ENCODE results near the gene TMC6. TPM values are rescaled to one million over a fixed set of nuclear protein-coding genes. Genes with fewer than 3 reads are reported as not detected.

TMC6 gene
- total and polyA plus RNA-seq, 2 of the 13 experiments (the other 11 are each of a cell fraction or from before 2014, with no cell fraction given), result 48.4 to 99.1 TPM

DNA sequence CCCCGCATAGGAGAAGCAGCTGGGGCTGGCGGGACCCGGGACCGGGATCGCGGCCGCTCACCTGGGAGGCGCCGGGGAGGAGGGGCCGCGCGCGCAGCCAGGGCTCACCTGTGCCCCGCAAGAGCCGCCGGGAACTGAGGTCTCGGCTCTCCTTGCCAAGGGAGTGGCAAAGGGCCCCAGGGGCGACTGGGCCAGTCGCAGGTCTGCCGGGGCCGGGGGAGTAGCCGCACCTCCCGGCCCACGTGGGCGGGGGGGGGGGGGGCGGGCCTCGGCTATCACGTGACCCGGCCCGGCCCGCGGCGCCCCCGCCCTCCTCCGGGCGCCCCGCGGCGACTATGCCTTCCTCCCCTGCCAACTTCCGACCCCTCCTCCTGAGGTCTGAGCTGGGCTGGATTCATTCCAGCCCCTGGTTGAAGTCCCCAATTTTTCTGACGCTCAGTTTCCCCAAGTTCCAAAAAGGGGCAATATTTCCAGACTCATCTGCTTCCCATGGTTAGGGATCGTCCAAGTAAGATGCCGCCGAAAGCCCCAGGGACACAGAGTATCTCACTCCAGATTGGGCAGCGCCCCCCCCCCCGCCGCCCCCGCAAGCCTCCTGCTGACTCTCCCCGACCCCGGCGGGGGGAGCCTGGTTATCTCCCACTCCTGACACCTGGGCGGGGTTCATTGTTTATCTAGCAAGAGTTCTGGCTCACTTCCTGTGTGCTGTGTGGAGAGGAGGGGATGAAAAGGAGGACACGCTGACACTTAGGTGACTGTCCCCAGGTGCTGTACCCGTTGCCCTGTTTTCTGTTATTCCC is at the start of gene TMC6 (continued):
- TF ChIP-seq, protein P1, sequence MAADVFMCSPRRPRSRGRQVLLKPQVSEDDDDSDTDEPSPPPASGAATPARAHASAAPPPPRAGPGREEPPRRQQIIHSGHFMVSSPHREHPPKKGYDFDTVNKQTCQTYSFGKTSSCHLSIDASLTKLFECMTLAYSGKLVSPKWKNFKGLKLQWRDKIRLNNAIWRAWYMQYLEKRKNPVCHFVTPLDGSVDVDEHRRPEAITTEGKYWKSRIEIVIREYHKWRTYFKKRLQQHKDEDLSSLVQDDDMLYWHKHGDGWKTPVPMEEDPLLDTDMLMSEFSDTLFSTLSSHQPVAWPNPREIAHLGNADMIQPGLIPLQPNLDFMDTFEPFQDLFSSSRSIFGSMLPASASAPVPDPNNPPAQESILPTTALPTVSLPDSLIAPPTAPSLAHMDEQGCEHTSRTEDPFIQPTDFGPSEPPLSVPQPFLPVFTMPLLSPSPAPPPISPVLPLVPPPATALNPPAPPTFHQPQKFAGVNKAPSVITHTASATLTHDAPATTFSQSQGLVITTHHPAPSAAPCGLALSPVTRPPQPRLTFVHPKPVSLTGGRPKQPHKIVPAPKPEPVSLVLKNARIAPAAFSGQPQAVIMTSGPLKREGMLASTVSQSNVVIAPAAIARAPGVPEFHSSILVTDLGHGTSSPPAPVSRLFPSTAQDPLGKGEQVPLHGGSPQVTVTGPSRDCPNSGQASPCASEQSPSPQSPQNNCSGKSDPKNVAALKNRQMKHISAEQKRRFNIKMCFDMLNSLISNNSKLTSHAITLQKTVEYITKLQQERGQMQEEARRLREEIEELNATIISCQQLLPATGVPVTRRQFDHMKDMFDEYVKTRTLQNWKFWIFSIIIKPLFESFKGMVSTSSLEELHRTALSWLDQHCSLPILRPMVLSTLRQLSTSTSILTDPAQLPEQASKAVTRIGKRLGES (CRISPR knock-in tag; IDR thresholded peaks at IDR 0.05; ENCODE audit: borderline replicate concordance), result no peak
- TF ChIP-seq TFAP4 (IDR thresholded peaks at IDR 0.05; ENCODE audit: borderline replicate concordance, low read depth), result peak; percentile 51; the same call in 1 of the 2 replicates
- TF ChIP-seq CBX1 (IDR thresholded peaks at IDR 0.05; ENCODE audit: low read depth), result peak; percentile 51
- TF ChIP-seq MED13 (CRISPR knock-in tag; IDR thresholded peaks at IDR 0.05), result no peak
- no peak for TF ChIP-seq ZNF7 (CRISPR knock-in tag; IDR thresholded peaks at IDR 0.05)
- no peak for TF ChIP-seq NFE2L2 (IDR thresholded peaks at IDR 0.05; ENCODE audit: low read length)
- TF ChIP-seq KLF16 (CRISPR knock-in tag; IDR thresholded peaks at IDR 0.05), result peak in 1 of 2 experiments; percentile 65; a peak in 2 of 4 replicates
- no peak for TF ChIP-seq TMF1 (CRISPR knock-in tag; IDR thresholded peaks at IDR 0.05; ENCODE audit: low read depth)
- TF ChIP-seq ZNF615 (CRISPR knock-in tag; IDR thresholded peaks at IDR 0.05; ENCODE audit: borderline replicate concordance), result no peak
- no peak for TF ChIP-seq SNRNP70 (IDR thresholded peaks at IDR 0.05; ENCODE audit: low read depth, low read length)
- TF ChIP-seq YY1 (IDR thresholded peaks at IDR 0.05; ENCODE audit: insufficient read depth, insufficient replicate concordance, low read depth, low read length), result peak; percentile 13
- TF ChIP-seq TGIF2 (CRISPR knock-in tag; IDR thresholded peaks at IDR 0.05), result no peak; the same call in 1 of the 2 replicates
- no peak for TF ChIP-seq ZNF557 (CRISPR knock-in tag; IDR thresholded peaks at IDR 0.05)
- no peak for TF ChIP-seq GTF3A (CRISPR knock-in tag; conservative IDR thresholded peaks at IDR 0.05)
- TF ChIP-seq ATAD3A (CRISPR knock-in tag; IDR thresholded peaks at IDR 0.05), result 0 out of 2 replicates have a peak, but pooled peaks have one; percentile 51
- TF ChIP-seq ATF6 (CRISPR knock-in tag; conservative IDR thresholded peaks at IDR 0.05), result no peak
- no peak; the same call in 1 of the 2 replicates for TF ChIP-seq REL (CRISPR knock-in tag; conservative IDR thresholded peaks at IDR 0.05)
- TF ChIP-seq CEBPG (CRISPR knock-in tag; IDR thresholded peaks at IDR 0.05), result no peak
- peak; percentile 25; the same call in 1 of the 2 replicates for TF ChIP-seq UBTF (CRISPR knock-in tag; IDR thresholded peaks at IDR 0.05)
- TF ChIP-seq SMAD9 (CRISPR knock-in tag; IDR thresholded peaks at IDR 0.05), result no peak
- peak; percentile 76 for TF ChIP-seq TAF1 (CRISPR knock-in tag; IDR thresholded peaks at IDR 0.05)
- peak; percentile 48; the same call in 1 of the 2 replicates for TF ChIP-seq RARA (CRISPR knock-in tag; IDR thresholded peaks at IDR 0.05)
- peak; percentile 10; the same call in 1 of the 2 replicates for TF ChIP-seq ZNF441 (CRISPR knock-in tag; IDR thresholded peaks at IDR 0.05; ENCODE audit: borderline replicate concordance)

Measured in HepG2 (cell line).